Lung (tissue), 12 donors: ENCODE results near the gene AP4E1. TPM values are rescaled to one million over a fixed set of nuclear protein-coding genes. Genes with fewer than 3 reads are reported as not detected.

ENCODE experiments used
- ATAC-seq: fragments of 200-7000 bp; cut with Tn5 transposase; one replicate; pipeline ENCODE4 v1.9.1; 2020; ENCODE audit warnings: moderate number of reproducible peaks; ENCODE audit not compliant: insufficient read depth, low FRiP score
- DNase-seq, 3 donors: peaks; one replicate each; pipeline ENCODE4 v3.0.0-alpha.2; 2013 to 2017
- H3K27ac ChIP-seq, 2 donors: one replicate each; pipeline ENCODE4 v1.5.1; 2013; ENCODE audit warnings: mild to moderate bottlenecking in 2 of 2, moderate library complexity in 2 of 2, control low read depth in 1 of 2, inconsistent platforms in 1 of 2, low read depth in 1 of 2, low read length in 1 of 2
- H3K27me3 ChIP-seq, 3 donors: one replicate each; pipeline ENCODE4 v1.5.1; 2013; ENCODE audit warnings: low read length in 2 of 3; ENCODE audit not compliant: control insufficient read depth in 3 of 3, insufficient read depth in 3 of 3
- H3K36me3 ChIP-seq, 4 donors: one replicate each; pipeline ENCODE4 v1.5.1; 2013; ENCODE audit warnings: low read length in 4 of 4, mild to moderate bottlenecking in 1 of 4, moderate library complexity in 1 of 4; ENCODE audit not compliant: control insufficient read depth in 4 of 4, insufficient read depth in 4 of 4
- H3K4me1 ChIP-seq, 5 donors: one replicate each; pipeline ENCODE4 v1.5.1; 2013; ENCODE audit warnings: low read length in 5 of 5, mild to moderate bottlenecking in 2 of 5, moderate library complexity in 1 of 5; ENCODE audit not compliant: control insufficient read depth in 5 of 5, insufficient read depth in 5 of 5
- H3K4me3 ChIP-seq: one replicate; pipeline ENCODE4 v1.5.1; 2013; ENCODE audit warnings: mild to moderate bottlenecking, control low read depth, moderate library complexity
- H3K9ac ChIP-seq, 2 donors: one replicate each; pipeline ENCODE4 v1.5.1; 2013; ENCODE audit warnings: low read length in 2 of 2, control low read depth in 1 of 2; ENCODE audit not compliant: insufficient read depth in 1 of 2
- H3K9me3 ChIP-seq, 4 donors: one replicate each; pipeline ENCODE4 v1.5.1; 2013; ENCODE audit warnings: low read length in 3 of 4, mild to moderate bottlenecking in 1 of 4, moderate library complexity in 1 of 4; ENCODE audit not compliant: control insufficient read depth in 4 of 4, insufficient read depth in 3 of 4
- CTCF ChIP-seq: IDR thresholded peaks from 2 replicates; pipeline ENCODE4 v1.5.1; 2012; ENCODE audit warnings: mild to moderate bottlenecking; ENCODE audit errors: control extremely low read depth, extremely low read depth
- WGBS, 2 donors: extraction: QIAGEN DNeasy Blood & Tissue Kit; methylation state at CpG; one replicate each; pipeline ENCODE4 v1.1.7; 2013; 5-methylcytosine and 5-hydroxymethylcytosine counted together
- polyA plus RNA-seq, 2 donors: library from polyadenylated mRNA; stranded (reverse); fragments of 200-250 nt; gene quantifications; one replicate each; pipeline ENCODE4 v1.2.1, GENCODE V29; 2013
- total RNA-seq, 2 donors: library from RNA; depleted of rRNA in 1 of 2; stranded (reverse); fragments of >200 nt in 1 of 2; gene quantifications; one replicate each; pipeline ENCODE4 v1.2.1, GENCODE V29; 2014 to 2021
- donor health status: control.
- donor health status: control.
- donor health status: Bipolar disorder and iron deficiency.
- donor health status: healthy.
- donor health status: DM: yes; HTN: yes; CAD: no.

The AP4E1 gene
- total and polyA plus RNA-seq, 4 donors, result 2.2 to 12.7 (median 6.7) TPM

GRCh38 chr15:50904211-50904610 is 4.3 kb upstream of the AP4E1 start:
- peaks cover 0 to 8% (median 0%) of the 10 kb centered on the region in 5 donors for H3K4me1 ChIP-seq
- DNase-seq (no peak), ATAC-seq (no peak)
- no peak overlapping the region for H3K4me3 ChIP-seq
- H3K9ac ChIP-seq, result no peak overlapping the region
- H3K27ac ChIP-seq, result no peak overlapping the region
- H3K27me3 ChIP-seq, result no peaks in the 10 kb centered on the region
- H3K36me3 ChIP-seq, result no peaks in the 10 kb centered on the region
- no peak for TF ChIP-seq CTCF
- no peaks in the 10 kb centered on the region for H3K9me3 ChIP-seq

- DNase-seq (no peak), ATAC-seq (no peak)
- Histone ChIP-seq H3K9ac (no peak overlapping the region), H3K4me1 (peaks cover 0 to 11% (median 0%) of the 10 kb centered on the region in 5 donors), H3K4me3 (no peak overlapping the region), H3K9me3 (no peaks in the 10 kb centered on the region), H3K27ac (no peak overlapping the region), H3K27me3 (no peaks in the 10 kb centered on the region), H3K36me3 (no peaks in the 10 kb centered on the region)
- 96 to 98% methylated on average over 4 of the region's 4 CpGs for WGBS, 2 donors
- no peak for TF ChIP-seq CTCF
Measured at GRCh38 chr15:50905055-50905454, 3.4 kb upstream of the AP4E1 start.

GRCh38 chr15:50906954-50907600 is 1.4 kb upstream of the AP4E1 start:
- ATAC-seq, result no peak
- Histone ChIP-seq H3K4me3 (peak overlapping the region; percentile 94), H3K36me3 (peaks cover 0 to 3% (median under 1%) of the 10 kb centered on the region in 4 donors), H3K9me3 (no peaks in the 10 kb centered on the region), H3K9ac (peak overlapping the region; percentile 69 to 89), H3K27me3 (no peaks in the 10 kb centered on the region), H3K27ac (no peak overlapping the region), H3K4me1 (peaks cover 0 to 12% (median 0%) of the 10 kb centered on the region in 5 donors)
- no peak for TF ChIP-seq CTCF
- peak in 1 of 3 donors; percentile 4 for DNase-seq
- WGBS, 2 donors, result 59 to 64% methylated on average over 16 of the region's 16 CpGs
